GM19463 (cell line): ENCODE data around the gene SLC22A1.
"Not testable (repeated sequence)": the region's sequence is repeated elsewhere in the genome, so short reads cannot be mapped to it uniquely, and the experiment has no call there.

ENCODE experiments used
- ATAC-seq: cut with Tn5 transposase; IDR thresholded peaks from one replicate; pipeline ENCODE4 v1.9.1; 2021; ENCODE audit warnings: mild to moderate bottlenecking, moderate library complexity; ENCODE audit not compliant: unreplicated experiment

The SLC22A1 gene

DNA sequence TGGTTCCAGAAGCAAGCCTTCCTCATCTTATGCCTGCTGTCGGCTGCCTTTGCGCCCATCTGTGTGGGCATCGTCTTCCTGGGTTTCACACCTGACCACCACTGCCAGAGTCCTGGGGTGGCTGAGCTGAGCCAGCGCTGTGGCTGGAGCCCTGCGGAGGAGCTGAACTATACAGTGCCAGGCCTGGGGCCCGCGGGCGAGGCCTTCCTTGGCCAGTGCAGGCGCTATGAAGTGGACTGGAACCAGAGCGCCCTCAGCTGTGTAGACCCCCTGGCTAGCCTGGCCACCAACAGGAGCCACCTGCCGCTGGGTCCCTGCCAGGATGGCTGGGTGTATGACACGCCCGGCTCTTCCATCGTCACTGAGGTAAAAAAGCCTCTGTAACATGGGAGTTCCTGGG lies 366 bp downstream of the SLC22A1 start:
- ATAC-seq: no peak

DNA sequence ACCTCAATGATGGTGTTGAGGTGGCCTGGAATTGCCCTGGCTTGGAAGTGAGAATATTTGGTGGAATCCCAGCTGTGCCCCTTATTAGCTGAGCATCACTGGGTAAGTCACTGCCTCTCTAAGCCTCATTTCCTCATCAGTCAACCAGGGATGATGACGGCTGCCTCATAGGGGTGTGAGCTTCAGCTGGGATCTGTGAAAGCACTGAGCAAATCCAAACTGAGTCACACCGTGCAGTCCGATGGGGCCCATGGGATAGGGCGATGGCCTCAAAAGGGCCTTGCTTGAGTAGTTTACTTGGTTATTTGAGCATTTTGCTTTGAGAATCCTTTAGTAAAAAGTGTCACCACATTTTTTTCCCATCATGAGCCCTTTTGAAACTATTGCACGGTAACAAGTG lies 1.1 kb downstream of the SLC22A1 start:
- no peak for ATAC-seq

DNA sequence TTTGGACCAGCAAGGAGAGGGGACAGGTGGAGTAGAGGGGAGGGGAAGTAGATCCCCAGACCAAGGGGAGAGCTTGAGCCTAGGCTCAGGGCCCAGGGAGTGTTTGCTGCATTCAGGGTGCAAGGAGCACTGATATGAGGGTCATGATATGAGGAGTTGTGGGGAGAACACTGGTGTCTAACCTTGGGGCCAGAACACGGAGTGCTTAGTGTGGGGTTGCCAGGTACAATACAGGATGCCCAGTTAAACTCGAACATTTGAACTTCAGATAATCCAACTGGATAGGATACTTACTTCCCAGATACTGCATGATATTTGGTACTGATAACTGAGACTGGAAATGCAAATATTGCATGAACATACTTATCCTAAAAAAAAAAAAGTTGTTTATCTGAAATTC lies 2.4 kb downstream of the SLC22A1 start:
- ATAC-seq: no peak

DNA sequence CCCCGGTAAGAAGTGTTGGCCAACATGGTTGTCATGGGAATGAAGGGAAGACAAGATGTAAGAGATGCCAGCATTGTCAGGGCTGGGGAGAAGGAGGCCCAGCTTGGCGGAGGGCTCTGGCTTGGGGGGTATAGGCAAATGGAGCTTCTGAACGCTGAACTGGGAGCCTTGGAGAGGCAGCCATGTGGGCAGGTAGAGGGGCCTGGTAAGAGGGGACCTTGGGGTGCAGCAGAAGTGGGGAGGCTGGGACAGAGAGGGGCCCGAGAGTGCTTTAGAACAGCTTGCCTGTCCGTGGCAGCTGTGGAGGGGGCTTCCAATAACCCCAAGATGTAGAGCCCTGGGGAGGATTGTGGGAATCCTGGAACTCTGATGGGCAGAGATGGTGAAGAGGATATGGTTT lies 3.0 kb downstream of the SLC22A1 start:
- no peak for ATAC-seq

DNA sequence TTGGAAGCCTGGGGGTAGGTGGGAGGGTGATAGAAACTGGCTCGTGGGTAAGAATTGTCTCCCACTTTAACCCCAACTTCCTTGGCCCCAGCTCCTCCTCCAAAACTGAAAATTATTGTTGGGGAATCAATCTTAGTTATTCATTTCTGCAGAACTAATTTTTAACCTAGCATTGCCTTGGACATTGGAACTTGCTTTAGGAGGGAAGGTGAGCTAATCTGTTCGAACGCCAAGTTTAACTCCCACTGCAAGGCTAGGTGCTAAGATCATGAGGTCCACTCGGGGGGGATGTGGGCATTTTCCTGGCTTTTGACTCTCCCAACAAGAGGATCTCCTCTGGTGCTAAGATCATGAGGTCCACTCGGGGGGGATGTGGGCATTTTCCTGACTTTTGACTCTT lies 3.5 kb downstream of the SLC22A1 start:
- ATAC-seq: not testable (repeated sequence)

DNA sequence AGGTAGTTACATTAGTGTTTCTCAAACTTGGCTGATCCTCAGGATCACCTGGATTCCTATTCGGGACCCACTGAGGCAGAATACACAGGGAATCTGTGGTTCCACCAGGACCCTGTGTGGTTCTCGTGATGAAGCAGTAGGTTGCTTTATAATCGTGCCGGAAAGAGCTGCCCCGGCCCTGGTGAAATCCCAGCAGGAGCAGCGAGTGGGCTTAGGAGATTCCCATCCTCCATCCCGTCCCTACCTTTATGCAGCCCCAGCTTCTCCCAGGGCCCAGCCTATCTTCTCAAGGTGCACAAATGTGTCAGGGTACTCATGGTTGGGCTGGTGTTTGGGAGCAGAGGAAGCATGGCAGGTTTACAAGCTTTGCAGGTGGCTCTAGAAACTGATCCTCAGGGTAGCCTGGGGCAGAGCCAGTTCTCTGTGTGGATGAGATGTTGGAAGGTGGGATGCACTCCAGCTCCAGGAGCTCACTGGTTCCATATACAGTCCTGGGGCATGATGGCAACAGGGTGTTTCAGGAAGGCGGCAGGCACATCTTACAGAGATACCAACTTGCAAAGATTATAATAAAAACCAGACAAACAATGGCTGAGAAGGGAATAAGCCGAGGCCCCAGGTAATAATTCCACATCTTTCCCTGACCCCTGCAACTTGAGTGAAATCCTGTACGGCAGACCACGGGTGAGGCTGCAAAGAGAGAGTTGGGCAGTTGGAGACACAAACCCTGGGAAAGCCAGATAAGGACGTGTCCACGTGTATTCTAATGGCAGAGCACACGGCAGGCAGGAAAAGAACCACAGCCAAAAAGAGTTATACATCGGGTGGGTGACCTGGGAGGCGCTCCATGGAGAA lies 5.9 kb downstream of the SLC22A1 start:
- ATAC-seq: no peak

DNA sequence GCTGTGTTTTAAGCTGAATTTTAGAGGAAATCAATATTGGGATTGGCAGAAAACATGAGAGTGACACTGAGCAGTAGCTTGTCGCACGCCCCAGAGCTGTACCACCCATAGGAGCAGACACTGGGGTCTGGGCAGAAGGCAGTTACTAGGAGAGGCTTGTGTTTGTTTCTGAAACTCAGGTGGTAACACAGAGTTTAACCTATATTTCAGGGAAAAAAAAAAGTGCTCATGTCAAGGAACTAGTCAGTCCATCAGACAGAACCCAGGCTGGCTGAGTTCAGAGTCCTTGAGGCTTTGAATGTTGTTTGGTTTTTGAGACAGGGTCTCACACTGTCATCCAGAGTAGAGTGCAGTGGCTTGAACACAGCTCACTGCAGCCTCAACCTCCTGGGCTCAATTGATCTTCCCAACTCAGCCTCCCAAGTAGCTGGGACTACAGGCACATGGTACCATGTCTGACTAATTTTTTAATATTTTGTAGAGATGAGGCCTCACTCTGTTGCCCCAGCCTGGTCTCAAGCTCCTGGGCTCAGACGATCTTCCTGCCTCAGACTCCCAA lies 6.6 kb downstream of the SLC22A1 start:
- no peak for ATAC-seq

DNA sequence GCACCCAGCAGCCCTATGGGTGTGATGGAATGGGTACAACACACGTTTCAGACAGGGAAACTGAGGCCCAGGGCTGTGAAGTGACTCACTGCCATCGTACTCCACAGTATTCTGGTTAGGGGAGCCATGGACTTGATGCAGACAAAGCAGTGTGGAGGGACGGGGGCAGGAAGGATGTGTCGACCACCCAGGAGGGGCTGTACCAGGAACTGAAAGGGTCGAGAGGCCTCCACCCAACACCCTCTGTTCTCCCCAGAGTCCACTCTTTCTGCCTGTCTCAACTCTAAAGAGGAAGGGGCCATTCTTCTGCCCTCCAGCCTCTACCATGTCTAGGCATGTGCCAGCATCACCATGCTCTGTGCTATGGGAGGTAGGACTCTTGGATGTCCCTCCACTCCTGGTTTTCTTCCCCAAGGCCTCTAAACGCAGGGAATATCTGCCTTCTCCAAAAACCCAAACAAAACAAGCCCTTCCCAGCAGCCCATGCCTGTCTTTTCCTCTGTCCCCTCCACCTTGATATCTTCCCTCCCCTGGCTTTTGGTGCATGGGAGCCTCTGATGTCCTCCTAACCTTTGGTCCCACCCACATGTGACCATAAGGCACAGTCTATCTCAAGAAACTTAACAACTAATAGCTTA lies 7.4 kb downstream of the SLC22A1 start:
- ATAC-seq: no peak

DNA sequence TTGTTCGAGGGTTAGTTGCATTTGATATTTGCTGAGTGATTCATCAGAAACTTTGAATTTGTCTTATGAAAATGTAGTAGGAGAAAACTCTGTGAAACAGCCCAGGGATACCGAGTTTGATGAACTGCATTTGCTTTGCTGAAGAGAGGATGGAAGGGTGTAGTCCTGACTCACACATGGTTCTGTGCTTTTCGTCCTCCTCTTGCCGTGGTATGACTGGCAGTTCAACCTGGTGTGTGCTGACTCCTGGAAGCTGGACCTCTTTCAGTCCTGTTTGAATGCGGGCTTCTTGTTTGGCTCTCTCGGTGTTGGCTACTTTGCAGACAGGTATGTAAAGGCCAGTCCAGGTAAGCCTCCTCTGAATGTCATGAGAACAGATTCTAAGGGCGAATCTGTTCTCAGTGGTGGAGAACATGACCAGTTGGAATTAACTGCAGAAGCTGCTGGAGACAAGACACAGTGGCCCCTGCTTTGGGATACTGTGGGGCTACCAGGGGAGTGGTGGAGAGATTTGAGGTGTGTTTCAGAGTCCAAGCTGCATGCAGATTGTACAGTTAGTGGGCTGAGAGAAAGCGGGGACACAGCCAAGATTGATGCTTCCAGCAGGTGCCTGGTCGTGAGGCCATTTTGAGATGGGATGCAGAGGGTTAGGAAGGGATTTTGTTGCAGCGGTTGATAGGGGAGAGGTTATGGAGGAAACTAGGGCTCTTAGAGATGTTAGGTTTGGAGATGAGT lies 8.4 kb downstream of the SLC22A1 start:
- no peak for ATAC-seq

DNA sequence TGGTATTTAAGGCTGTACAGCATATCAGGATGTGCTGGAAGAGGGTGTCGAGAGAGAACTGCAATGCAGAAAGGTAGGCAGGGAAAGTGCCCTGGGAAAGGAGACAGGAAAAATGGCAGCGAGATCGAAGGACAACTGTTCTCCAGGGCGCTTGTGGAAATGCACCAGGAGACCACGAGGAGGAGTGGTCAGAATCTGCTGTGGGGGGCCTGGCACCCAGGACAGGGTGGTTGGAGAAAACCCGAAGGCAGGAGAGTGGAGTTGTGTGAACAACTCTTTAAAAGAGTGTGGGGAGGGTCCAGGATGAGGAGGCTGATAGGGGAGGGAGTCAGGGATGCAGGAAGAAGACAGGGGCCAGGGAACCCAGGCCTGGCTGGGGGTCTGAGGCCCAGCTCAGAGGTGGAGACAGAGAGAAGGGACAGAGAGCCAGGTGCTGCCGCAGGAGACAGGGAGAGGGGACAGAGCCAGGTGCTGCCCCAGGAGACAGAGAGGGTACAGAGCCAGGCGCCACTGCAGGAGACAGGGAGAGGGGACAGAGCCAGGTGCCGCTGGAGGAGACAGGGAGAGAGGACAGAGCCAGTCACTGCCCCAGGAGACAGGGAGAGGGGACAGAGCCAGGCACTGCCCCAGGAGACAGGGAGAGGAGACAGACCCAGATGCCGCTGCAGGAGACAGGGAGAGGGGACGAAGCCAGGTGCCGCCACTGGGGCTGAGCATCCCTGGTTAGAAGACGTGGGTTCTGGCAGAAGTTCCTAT lies 9.3 kb downstream of the SLC22A1 start:
- no peak for ATAC-seq

DNA sequence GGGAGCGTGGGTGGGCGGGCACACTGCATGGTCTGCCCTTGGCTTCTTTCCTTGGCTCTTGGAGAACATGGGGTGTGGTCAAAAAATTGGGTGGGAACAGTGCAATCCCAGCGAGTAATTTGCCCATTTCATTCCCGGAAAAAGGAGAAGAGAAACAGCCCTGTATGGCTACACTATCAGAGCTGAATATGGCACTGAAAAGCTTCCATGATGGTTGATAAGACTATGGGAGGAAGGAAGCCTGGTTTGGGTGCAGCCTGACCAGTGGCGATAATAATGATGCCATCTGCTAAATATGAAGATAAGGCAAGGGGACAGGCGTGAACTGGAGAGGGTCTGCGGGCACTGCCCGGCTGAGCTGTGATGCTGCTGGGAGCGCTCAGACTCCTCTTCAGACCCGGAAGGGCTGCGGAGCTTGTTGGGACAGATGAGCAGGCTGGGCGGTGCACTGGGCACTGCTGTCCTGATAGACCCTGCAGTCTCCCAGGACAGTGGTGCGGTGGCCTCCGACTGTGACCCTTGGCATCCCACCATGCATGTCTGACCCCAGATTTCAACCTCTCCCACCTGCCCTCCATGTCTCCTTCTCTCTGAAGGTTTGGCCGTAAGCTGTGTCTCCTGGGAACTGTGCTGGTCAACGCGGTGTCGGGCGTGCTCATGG lies 10.2 kb downstream of the SLC22A1 start:
- ATAC-seq: no peak

DNA sequence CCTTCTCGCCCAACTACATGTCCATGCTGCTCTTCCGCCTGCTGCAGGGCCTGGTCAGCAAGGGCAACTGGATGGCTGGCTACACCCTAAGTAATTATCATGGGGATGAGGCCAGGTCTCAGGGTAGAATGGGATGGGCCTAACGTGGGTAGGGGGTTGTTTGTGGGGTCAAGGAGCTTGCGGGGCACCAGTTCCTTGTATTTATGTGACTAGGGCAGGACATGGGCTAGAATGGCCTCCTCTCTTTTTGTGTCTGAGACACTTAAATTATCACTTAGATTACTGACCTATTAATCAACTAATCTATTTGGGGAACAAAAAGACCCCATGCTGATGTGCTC lies 10.7 kb downstream of the SLC22A1 start:
- ATAC-seq: no peak

DNA sequence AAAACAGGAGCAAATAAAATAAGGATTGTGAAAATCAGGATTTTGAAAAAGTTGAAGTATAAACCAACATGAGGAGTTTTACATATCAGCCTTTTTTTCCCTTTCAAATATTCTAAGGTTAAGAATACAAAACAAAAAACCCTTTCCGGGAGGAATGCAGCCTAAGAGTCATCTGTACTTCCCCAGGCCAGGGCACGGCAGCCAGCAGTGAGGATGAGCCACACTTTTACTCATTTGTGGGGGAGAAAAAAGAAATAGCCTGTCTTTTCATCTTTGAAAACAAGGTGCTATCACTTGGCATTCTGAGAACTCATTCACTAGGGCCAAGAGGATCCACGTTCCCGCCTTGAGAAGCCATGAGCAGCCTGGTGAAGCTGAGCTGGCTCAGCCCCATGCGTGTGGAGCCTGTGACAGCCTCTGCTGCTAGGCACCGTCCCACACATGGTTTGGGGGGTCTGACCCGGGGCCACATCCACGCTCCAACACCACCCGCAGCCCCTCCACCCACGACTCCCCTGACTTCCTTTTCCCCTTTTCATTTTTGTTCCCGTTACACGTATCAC lies 11.2 kb downstream of the SLC22A1 start:
- ATAC-seq: no peak

DNA sequence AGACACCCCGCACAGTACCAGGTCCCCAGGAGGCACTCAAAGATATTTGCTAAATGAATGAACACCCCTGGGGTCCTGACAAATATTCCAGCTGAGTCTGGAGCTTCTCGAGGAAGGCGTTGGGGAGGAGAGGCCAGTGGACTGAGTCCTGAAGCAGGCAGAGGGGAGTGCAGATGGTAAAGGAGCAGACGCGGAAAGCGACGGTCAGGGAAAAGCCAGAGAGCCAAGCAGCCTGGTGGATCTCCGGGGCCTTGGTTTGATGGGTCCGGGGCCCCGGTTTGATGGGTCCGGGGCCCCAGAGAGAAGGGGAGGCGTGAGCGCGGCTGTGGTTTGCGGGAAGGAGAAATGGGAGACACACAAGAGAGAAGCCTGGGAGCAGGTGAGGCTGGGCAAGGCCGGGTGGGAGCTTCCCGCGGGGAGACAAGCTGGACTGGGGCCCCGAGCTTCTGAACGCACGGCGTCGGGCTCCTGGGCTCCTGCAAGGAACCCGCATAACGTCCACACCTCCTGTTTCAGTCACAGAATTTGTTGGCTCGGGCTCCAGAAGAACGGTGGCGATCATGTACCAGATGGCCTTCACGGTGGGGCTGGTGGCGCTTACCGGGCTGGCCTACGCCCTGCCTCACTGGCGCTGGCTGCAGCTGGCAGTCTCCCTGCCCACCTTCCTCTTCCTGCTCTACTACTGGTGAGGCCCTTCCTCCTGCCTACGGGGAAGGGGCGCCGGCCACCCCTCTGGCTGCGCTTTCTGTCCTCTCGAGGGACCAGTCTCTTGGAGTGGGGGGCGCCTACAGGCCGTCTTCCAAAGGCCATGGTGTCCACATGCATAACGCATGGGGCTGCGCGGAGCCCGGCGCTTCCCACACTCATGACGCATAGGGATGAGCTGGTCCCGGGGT lies 12.1 kb downstream of the SLC22A1 start:
- ATAC-seq: no peak

DNA sequence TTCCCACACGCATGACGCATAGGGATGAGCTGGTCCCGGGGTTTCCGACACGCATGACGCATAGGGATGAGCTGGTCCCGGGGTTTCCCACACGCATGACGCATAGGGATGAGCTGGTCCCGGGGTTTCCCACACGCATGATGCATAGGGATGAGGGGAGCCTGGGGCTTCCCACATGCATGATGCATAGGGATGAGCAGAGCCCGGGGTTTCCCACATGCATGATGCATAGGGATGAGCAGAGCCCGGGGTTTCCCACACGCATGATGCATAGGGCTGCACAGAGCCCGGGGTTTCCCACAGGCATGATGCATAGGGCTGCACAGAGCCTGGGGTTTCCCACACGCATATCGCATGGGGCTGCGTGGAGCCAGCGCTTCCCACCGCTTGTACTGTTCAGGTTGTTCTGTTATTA lies 12.7 kb downstream of the SLC22A1 start:
- ATAC-seq: not testable (repeated sequence)

DNA sequence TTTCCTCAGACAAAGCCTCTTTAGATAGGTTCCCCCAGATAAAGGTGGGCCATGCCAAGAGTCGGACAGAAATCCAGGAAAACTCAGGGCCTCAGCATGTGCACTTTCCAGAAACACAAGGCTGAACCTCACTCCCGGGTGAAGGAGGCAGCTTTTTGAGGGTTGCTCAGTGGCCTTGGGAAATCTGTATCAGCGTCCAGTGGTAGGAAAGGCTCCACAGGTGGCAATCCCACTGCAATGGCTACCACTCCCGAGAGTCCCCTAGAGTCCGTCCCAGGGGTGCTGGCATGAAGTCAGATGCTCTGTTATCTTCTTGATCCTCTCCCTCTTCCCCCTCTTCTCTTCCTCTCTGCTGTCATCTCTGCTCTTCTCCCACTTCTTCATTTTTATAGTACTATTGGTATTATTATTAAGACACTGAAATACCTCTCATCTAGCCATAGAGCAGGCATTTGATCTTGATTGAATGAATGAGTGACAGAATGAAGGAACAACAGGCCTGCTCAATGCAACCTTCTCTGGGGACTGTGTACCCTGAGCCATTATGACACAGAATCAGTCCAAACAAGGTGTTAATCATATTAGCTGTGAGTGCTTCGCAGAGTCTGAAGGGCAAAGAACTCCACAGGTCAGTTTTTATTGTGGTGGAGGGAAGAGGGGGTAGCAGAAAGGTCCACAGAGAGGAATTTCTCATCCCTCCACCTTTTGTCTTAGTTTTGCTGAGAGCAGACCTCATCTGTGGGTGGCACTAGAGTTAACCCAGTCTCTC lies 13.3 kb downstream of the SLC22A1 start:
- no peak for ATAC-seq

DNA sequence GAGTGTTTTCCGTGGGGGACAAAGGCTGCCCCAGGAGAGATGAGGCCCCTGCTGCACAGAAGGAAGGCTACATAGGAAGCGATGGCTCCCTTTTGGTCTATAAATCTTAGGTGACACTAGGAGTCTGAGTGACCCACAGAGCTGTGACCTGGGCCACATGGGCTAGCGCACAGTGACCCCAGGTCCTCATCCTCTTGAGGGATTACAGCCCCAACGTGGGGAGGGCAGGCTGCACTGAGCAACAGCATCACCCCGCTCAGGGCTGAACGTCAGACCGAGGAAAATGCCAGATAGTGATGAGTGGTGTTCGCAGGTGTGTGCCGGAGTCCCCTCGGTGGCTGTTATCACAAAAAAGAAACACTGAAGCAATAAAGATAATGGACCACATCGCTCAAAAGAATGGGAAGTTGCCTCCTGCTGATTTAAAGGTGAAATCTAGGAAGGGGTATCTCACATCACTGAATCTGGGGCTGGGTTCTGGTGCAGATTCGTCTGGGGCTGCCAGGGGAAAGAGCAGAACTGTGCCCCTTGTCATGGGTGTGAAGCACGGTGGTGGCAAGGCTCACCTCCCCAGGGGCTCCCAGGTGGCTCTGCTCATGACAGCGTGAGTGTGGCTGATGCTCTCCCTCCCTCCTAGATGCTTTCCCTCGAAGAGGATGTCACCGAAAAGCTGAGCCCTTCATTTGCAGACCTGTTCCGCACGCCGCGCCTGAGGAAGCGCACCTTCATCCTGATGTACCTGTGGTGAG lies 14.5 kb downstream of the SLC22A1 start:
- ATAC-seq: no peak
